ENCODE results near the gene NPLOC4. TPM values are rescaled to one million over a fixed set of nuclear protein-coding genes. Genes with fewer than 3 reads are reported as not detected.

NPLOC4 gene
- total and polyA plus RNA-seq, 2 of the 13 experiments (the other 11 are each of a cell fraction or from before 2014, with no cell fraction given) = 57.0 to 97.0 TPM

GRCh38 chr17:81527591-81528383 is 109.1 kb downstream of the NPLOC4 start, which contains the start of gene FSCN2:
Gene FSCN2, plus strand, starts transcription at chr17:81528377. Its CDS starts 155 bp downstream, at chr17:81528532.
- peaks cover 5% of the 10 kb centered on the region; the same call in 1 of the 2 replicates for H4K20me1 ChIP-seq (ENCODE audit: insufficient read depth, low read length)
- peak; percentile 54 for ATAC-seq
- peak within 1 kb of the TSS; percentile 48 for H3K4me2 ChIP-seq (ENCODE audit: low read depth, low read length)
- ChIA-PET CTCF (ENCODE audit: low intra/inter-chr PET ratio, low total read pairs) (no interaction called here), POLR2A (interaction anchor here (1.4 kb wide), 1 partner anchor 9 kb away, joined by 5 read pairs; no protein-coding TSS in a partner anchor)
- H3K4me3 ChIP-seq (replicated peaks in 1 of 3; ENCODE audit: insufficient read depth in 1 of 3, low read depth in 2 of 3, low read length in 3 of 3) = peak within 1 kb of the TSS in 2 of 3 experiments; percentile 17 to 57; a peak in 2 of 6 replicates
- no peak within 1 kb of the TSS for H2AFZ ChIP-seq (ENCODE audit: low read length)
- no peak within 1 kb of the TSS for H3K27ac ChIP-seq (ENCODE audit: extremely low read length, insufficient read depth, low read length)
- intact Hi-C loops (cut with micrococcal nuclease; ENCODE audit: unreplicated experiment) (no loop called here), in situ Hi-C loops (cut with HindIII; ENCODE audit: extremely low pct_ligation_motif_present, low pct_unique_long_range_greater_than_20kb) (no loop called here)
- 35% methylated on average over 35 of the region's 42 CpGs for WGBS (ENCODE audit: low lambda C conversion rate)
- DNase-seq (ENCODE audit: low spot score) = no peak
- peaks cover 19 to 70% of the 10 kb centered on the region in 2 experiments for H3K27me3 ChIP-seq (ENCODE audit: control insufficient read depth in 1 of 2, insufficient read depth in 2 of 2, low read length in 2 of 2)
- no peak within 1 kb of the TSS for H3K9ac ChIP-seq (ENCODE audit: insufficient read depth, low read depth, low read length)
- no peak for FAIRE-seq
- no TSS peak for BruUV-seq (replicated peaks)
- H3K79me2 ChIP-seq (ENCODE audit: insufficient read depth, low read length) = no peaks in the 10 kb centered on the region
- H3K9me3 ChIP-seq (ENCODE audit: low read length) = peaks cover 15% of the 10 kb centered on the region; the same call in 1 of the 2 replicates
- H3K36me3 ChIP-seq (replicated peaks in 1 of 2; ENCODE audit: control insufficient read depth in 1 of 2, insufficient read depth in 2 of 2, low read length in 2 of 2) = no peaks in the 10 kb centered on the region
- peaks cover 23% of the 10 kb centered on the region for H3K4me1 ChIP-seq (ENCODE audit: insufficient read depth, low read length)
- TF ChIP-seq ZNF574 (CRISPR knock-in tag; IDR thresholded peaks at IDR 0.05) (peak; percentile 28; the same call in 1 of the 2 replicates), ZNF800 (CRISPR knock-in tag; IDR thresholded peaks at IDR 0.05) (peak; percentile 85), ZFX (CRISPR knock-in tag; IDR thresholded peaks at IDR 0.05; ENCODE audit: low read depth) (0 out of 2 replicates have a peak, but pooled peaks have one; percentile 19), ZNF24 (IDR thresholded peaks at IDR 0.05) (no peak), KLF12 (CRISPR knock-in tag; IDR thresholded peaks at IDR 0.05; ENCODE audit: borderline replicate concordance) (no peak), ZNF768 (CRISPR knock-in tag; IDR thresholded peaks at IDR 0.05) (0 out of 2 replicates have a peak, but pooled peaks have one; percentile 23), ZNF280D (CRISPR knock-in tag; IDR thresholded peaks at IDR 0.05) (0 out of 2 replicates have a peak, but pooled peaks have one; percentile 7), NFYB (CRISPR knock-in tag; IDR thresholded peaks at IDR 0.05) (0 out of 2 replicates have a peak, but pooled peaks have one; percentile 13), KDM3A (CRISPR knock-in tag; IDR thresholded peaks at IDR 0.05; ENCODE audit: low read depth) (0 out of 2 replicates have a peak, but pooled peaks have one; percentile 12), SAP130 (CRISPR knock-in tag; IDR thresholded peaks at IDR 0.05; ENCODE audit: low read depth) (peak; percentile 18; the same call in 1 of the 2 replicates), CTCF (CRISPR knock-in tag; IDR thresholded peaks at IDR 0.05) (peak; percentile 39), MTF2 (CRISPR knock-in tag; IDR thresholded peaks at IDR 0.05; ENCODE audit: borderline replicate concordance) (0 out of 2 replicates have a peak, but pooled peaks have one; percentile 77), ZFY (CRISPR knock-in tag; IDR thresholded peaks at IDR 0.05) (peak; percentile 3)

Measured in HepG2 (cell line).